ENCODE measurements around the gene PLXNA4. TPM values are rescaled to one million over a fixed set of nuclear protein-coding genes. Genes with fewer than 3 reads are reported as not detected.

Gene PLXNA4
- total and polyA plus RNA-seq, 4 donors: 0.04 to 1.1 (median 0.41) TPM

DNA sequence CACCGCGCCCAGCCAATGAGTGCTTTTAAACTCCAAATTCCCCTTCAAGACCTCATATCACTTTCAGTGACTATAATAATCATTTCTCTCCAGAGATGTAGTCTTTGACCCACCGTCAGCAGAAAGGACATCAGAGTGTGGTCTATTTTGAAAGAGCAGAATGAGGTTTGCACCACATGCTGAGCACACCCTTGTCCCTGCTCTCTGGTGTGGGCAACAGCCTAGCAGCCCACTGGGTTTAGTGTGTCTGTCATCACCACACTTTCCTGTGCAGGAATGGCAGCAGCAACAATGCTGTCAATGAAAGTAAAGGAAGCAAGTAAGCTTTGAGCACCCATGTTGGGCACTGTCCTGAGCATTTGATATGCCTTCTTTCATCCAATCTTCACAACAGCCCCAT, 122.4 kb downstream of the PLXNA4 start:
- no peak for DNase-seq (ENCODE audit: low spot score)

GRCh38 chr7:132451161-132451560, 125.1 kb downstream of the PLXNA4 start:
- no peak overlapping the region for H3K4me3 ChIP-seq (ENCODE audit: low read depth in 1 of 3, low read length in 3 of 3)
- H3K27me3 ChIP-seq (ENCODE audit: control insufficient read depth in 4 of 4, insufficient read depth in 4 of 4, low read length in 3 of 4): no peaks in the 10 kb centered on the region
- no peaks in the 10 kb centered on the region for H3K36me3 ChIP-seq (ENCODE audit: control insufficient read depth in 4 of 4, insufficient read depth in 3 of 4, low read depth in 1 of 4, low read length in 3 of 4)
- TF ChIP-seq CTCF (IDR thresholded peaks at IDR 0.05; ENCODE audit: low read depth, low read length, missing input control) (no peak), EGR1 (IDR thresholded peaks at IDR 0.05; ENCODE audit: low read depth in 2 of 2) (no peak), FOXA2 (IDR thresholded peaks at IDR 0.05) (no peak), SP1 (IDR thresholded peaks at IDR 0.05) (no peak), TAF1 (conservative IDR thresholded peaks at IDR 0.05) (no peak), RXRA (IDR thresholded peaks at IDR 0.05) (no peak), JUND (IDR thresholded peaks at IDR 0.05) (no peak), FOXA1 (IDR thresholded peaks at IDR 0.05) (no peak), HNF4G (IDR thresholded peaks at IDR 0.05) (no peak), YY1 (IDR thresholded peaks at IDR 0.05) (no peak), RAD21 (IDR thresholded peaks at IDR 0.05) (no peak), NR2F2 (IDR thresholded peaks at IDR 0.05) (no peak)
- TF ChIP-seq, protein P1, sequence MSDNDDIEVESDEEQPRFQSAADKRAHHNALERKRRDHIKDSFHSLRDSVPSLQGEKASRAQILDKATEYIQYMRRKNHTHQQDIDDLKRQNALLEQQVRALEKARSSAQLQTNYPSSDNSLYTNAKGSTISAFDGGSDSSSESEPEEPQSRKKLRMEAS (IDR thresholded peaks at IDR 0.05): no peak
- TF ChIP-seq, protein P2, sequence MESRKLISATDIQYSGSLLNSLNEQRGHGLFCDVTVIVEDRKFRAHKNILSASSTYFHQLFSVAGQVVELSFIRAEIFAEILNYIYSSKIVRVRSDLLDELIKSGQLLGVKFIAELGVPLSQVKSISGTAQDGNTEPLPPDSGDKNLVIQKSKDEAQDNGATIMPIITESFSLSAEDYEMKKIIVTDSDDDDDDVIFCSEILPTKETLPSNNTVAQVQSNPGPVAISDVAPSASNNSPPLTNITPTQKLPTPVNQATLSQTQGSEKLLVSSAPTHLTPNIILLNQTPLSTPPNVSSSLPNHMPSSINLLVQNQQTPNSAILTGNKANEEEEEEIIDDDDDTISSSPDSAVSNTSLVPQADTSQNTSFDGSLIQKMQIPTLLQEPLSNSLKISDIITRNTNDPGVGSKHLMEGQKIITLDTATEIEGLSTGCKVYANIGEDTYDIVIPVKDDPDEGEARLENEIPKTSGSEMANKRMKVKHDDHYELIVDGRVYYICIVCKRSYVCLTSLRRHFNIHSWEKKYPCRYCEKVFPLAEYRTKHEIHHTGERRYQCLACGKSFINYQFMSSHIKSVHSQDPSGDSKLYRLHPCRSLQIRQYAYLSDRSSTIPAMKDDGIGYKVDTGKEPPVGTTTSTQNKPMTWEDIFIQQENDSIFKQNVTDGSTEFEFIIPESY (IDR thresholded peaks at IDR 0.05): no peak
- TF ChIP-seq, protein P3, sequence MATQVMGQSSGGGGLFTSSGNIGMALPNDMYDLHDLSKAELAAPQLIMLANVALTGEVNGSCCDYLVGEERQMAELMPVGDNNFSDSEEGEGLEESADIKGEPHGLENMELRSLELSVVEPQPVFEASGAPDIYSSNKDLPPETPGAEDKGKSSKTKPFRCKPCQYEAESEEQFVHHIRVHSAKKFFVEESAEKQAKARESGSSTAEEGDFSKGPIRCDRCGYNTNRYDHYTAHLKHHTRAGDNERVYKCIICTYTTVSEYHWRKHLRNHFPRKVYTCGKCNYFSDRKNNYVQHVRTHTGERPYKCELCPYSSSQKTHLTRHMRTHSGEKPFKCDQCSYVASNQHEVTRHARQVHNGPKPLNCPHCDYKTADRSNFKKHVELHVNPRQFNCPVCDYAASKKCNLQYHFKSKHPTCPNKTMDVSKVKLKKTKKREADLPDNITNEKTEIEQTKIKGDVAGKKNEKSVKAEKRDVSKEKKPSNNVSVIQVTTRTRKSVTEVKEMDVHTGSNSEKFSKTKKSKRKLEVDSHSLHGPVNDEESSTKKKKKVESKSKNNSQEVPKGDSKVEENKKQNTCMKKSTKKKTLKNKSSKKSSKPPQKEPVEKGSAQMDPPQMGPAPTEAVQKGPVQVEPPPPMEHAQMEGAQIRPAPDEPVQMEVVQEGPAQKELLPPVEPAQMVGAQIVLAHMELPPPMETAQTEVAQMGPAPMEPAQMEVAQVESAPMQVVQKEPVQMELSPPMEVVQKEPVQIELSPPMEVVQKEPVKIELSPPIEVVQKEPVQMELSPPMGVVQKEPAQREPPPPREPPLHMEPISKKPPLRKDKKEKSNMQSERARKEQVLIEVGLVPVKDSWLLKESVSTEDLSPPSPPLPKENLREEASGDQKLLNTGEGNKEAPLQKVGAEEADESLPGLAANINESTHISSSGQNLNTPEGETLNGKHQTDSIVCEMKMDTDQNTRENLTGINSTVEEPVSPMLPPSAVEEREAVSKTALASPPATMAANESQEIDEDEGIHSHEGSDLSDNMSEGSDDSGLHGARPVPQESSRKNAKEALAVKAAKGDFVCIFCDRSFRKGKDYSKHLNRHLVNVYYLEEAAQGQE (IDR thresholded peaks at IDR 0.05): no peak
- TF ChIP-seq, protein P4, sequence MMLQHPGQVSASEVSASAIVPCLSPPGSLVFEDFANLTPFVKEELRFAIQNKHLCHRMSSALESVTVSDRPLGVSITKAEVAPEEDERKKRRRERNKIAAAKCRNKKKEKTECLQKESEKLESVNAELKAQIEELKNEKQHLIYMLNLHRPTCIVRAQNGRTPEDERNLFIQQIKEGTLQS (IDR thresholded peaks at IDR 0.05): no peak
- no peaks in the 10 kb centered on the region for H3K4me1 ChIP-seq (ENCODE audit: control insufficient read depth in 4 of 4, insufficient read depth in 4 of 4, low read length in 3 of 4)
- DNase-seq (ENCODE audit: low spot score): no peak
- no peak overlapping the region for H3K9ac ChIP-seq (ENCODE audit: low read depth in 1 of 2, low read length in 2 of 2)
- H3K27ac ChIP-seq (ENCODE audit: low read depth in 1 of 2, low read length in 2 of 2): no peak overlapping the region
- no peaks in the 10 kb centered on the region for H3K9me3 ChIP-seq (ENCODE audit: control insufficient read depth in 4 of 4, low read length in 3 of 4)
- WGBS: 82% methylated on average over 6 of the region's 6 CpGs

More for the DNA sequence above, 122.4 kb downstream of the PLXNA4 start:
- H3K27me3 ChIP-seq (ENCODE audit: control insufficient read depth in 4 of 4, insufficient read depth in 4 of 4, low read length in 3 of 4): no peaks in the 10 kb centered on the region
- WGBS: 93% methylated on average over 3 of the region's 3 CpGs
- no peak overlapping the region for H3K27ac ChIP-seq (ENCODE audit: low read depth in 1 of 2, low read length in 2 of 2)
- H3K36me3 ChIP-seq (ENCODE audit: control insufficient read depth in 4 of 4, insufficient read depth in 3 of 4, low read depth in 1 of 4, low read length in 3 of 4): no peaks in the 10 kb centered on the region
- TF ChIP-seq, protein P4 (IDR thresholded peaks at IDR 0.05): no peak
- TF ChIP-seq FOXA2 (IDR thresholded peaks at IDR 0.05): no peak
- no peak for TF ChIP-seq EGR1 (IDR thresholded peaks at IDR 0.05; ENCODE audit: low read depth in 2 of 2)
- no peak for TF ChIP-seq CTCF (IDR thresholded peaks at IDR 0.05; ENCODE audit: low read depth, low read length, missing input control)
- no peak for TF ChIP-seq YY1 (IDR thresholded peaks at IDR 0.05)
- no peak for TF ChIP-seq RXRA (IDR thresholded peaks at IDR 0.05)
- TF ChIP-seq HNF4G (IDR thresholded peaks at IDR 0.05): no peak
- H3K4me1 ChIP-seq (ENCODE audit: control insufficient read depth in 4 of 4, insufficient read depth in 4 of 4, low read length in 3 of 4): no peaks in the 10 kb centered on the region
- no peak overlapping the region for H3K9ac ChIP-seq (ENCODE audit: low read depth in 1 of 2, low read length in 2 of 2)
- no peak overlapping the region for H3K4me3 ChIP-seq (ENCODE audit: low read depth in 1 of 3, low read length in 3 of 3)
- no peaks in the 10 kb centered on the region for H3K9me3 ChIP-seq (ENCODE audit: control insufficient read depth in 4 of 4, low read length in 3 of 4)
